Occipital lobe (tissue), 2 donors: Measurements from ENCODE around the gene DHX8. TPM values are rescaled to one million over a fixed set of nuclear protein-coding genes. Genes with fewer than 3 reads are reported as not detected.

Experiments used
- DNase-seq: peaks from one replicate; lab custom pipeline; 2025; lab: John Stamatoyannopoulos, UW
- total RNA-seq: library from RNA; depleted of rRNA; stranded (reverse); fragments of >200 nt; gene quantifications from one replicate; pipeline ENCODE4 v1.2.3, GENCODE V29; 2014

DHX8 gene
- total RNA-seq, 1 donor from 2014 or later, result 36.3 TPM

GRCh38 chr17:43547189-43547550 lies 63.4 kb downstream of the DHX8 start:
- no peak for DNase-seq

- no peak for DNase-seq
Observed at GRCh38 chr17:43547659-43548256, 64.0 kb downstream of the DHX8 start.

GRCh38 chr17:43548689-43549379 lies 65.1 kb downstream of the DHX8 start:
- no peak for DNase-seq

GRCh38 chr17:43549496-43549895 lies 65.7 kb downstream of the DHX8 start:
- no peak for DNase-seq

GRCh38 chr17:43550754-43551153 lies 67.0 kb downstream of the DHX8 start:
- DNase-seq, result no peak

- no peak for DNase-seq
Observed at GRCh38 chr17:43552229-43552837, 68.6 kb downstream of the DHX8 start.

- no peak for DNase-seq
Observed at GRCh38 chr17:43553573-43553972, 69.8 kb downstream of the DHX8 start.

- DNase-seq, result no peak
Observed at GRCh38 chr17:43554857-43555256, 71.1 kb downstream of the DHX8 start.

GRCh38 chr17:43556292-43556691 lies 72.5 kb downstream of the DHX8 start:
- no peak for DNase-seq

- DNase-seq, result no peak
Observed at GRCh38 chr17:43558805-43559160, 75.0 kb downstream of the DHX8 start.

- no peak for DNase-seq
Observed at GRCh38 chr17:43559161-43559816, 75.5 kb downstream of the DHX8 start.

GRCh38 chr17:43560461-43561427 lies 77.0 kb downstream of the DHX8 start:
- DNase-seq, result no peak

GRCh38 chr17:43562679-43563599 lies 79.2 kb downstream of the DHX8 start:
- no peak for DNase-seq

GRCh38 chr17:43563600-43564594 lies 80.1 kb downstream of the DHX8 start:
- no peak for DNase-seq

GRCh38 chr17:43568506-43569082 lies 84.8 kb downstream of the DHX8 start:
- no peak for DNase-seq

GRCh38 chr17:43570518-43570928 lies 86.7 kb downstream of the DHX8 start:
- no peak for DNase-seq

GRCh38 chr17:43572368-43572980 lies 88.7 kb downstream of the DHX8 start:
- DNase-seq, result no peak
